DMS114 treated with DMSO at 0.1 percent for 48 hours (cell line): ENCODE results near the gene PCDHA8.
"Not testable (repeated sequence)": the region's sequence is repeated elsewhere in the genome, so short reads cannot be mapped to it uniquely, and the experiment has no call there.

ENCODE experiments used
- DNase-seq: peaks from one replicate; lab custom pipeline; 2025; ENCODE audit not compliant: unreplicated experiment; lab: John Stamatoyannopoulos, UW

Gene PCDHA8

DNA sequence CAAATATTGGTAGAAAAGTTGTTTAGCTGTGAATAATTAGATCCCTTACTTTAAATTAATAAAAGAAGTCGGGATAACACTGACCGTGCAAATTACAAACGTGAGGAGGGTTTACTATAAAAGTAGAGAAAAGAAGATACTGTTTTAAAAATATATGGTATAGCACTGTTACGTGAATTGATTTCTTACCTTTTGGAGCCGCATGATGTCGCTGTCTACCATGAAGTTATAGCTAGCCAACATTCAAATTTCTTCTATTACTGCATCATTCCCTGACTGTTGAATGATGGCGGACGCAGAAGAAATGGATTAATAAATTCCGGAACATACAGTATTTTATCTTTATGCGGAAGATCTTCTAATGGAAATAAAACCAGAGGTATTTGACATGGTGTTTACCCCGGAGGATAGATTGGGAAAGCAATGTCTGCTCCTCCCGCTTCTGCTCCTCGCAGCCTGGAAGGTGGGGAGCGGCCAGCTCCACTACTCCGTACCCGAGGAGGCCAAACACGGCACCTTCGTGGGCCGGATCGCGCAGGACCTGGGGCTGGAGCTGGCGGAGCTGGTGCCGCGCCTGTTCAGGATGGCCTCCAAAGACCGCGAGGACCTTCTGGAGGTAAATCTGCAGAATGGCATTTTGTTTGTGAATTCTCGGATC lies 13.2 kb upstream of the PCDHA8 start, which contains the start of gene PCDHA6:
TSS of gene PCDHA6 (plus strand) at position 257 of the 658 bp plus-strand sequence. CDS start at position 389, 132 bp downstream.
- no peak for DNase-seq

- no peak for DNase-seq
Measured at GRCh38 chr5:140828362-140828737, 12.6 kb upstream of the PCDHA8 start.

GRCh38 chr5:140829511-140830501 lies 11.2 kb upstream of the PCDHA8 start:
- DNase-seq: not testable (repeated sequence)

GRCh38 chr5:140833993-140834392 lies 7.0 kb upstream of the PCDHA8 start, which contains the start of gene PCDHA7:
PCDHA7 (plus strand) TSS chr5:140834269; CDS start chr5:140834384, 115 bp downstream.
- DNase-seq: no peak

DNA sequence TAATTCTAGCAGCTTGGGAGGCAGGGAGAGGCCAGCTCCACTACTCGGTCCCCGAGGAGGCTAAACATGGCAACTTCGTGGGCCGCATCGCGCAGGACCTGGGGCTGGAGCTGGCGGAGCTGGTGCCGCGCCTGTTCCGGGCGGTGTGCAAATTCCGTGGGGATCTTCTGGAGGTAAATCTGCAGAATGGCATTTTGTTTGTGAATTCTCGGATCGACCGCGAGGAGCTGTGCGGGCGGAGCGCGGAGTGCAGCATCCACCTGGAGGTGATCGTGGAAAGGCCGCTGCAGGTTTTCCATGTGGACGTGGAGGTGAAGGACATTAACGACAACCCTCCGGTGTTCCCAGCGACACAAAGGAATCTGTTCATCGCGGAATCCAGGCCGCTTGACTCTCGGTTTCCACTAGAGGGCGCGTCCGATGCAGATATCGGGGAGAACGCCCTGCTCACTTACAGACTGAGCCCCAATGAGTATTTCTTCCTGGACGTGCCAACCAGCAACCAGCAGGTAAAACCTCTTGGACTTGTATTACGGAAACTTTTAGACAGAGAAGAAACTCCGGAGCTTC lies 6.5 kb upstream of the PCDHA8 start:
- DNase-seq: not testable (repeated sequence)

- DNase-seq: no peak
Measured at GRCh38 chr5:140835622-140836510, 5.1 kb upstream of the PCDHA8 start.

- no peak for DNase-seq
Measured at GRCh38 chr5:140842798-140843733, 2.1 kb downstream of the PCDHA8 start.

- DNase-seq: not testable (repeated sequence)
Measured at GRCh38 chr5:140848139-140849102, 7.4 kb downstream of the PCDHA8 start, which contains the start of gene PCDHA9. PCDHA9 (plus strand) TSS chr5:140848382; CDS start chr5:140848496, 114 bp downstream.

- not testable (repeated sequence) for DNase-seq
Measured at GRCh38 chr5:140849831-140850634, 9.0 kb downstream of the PCDHA8 start.

- DNase-seq: no peak
Measured at GRCh38 chr5:140855772-140856674, 15.0 kb downstream of the PCDHA8 start, which contains the start of gene PCDHA10. PCDHA10 (plus strand) TSS chr5:140855897; CDS start chr5:140856049, 152 bp downstream.

- DNase-seq: no peak
Measured at GRCh38 chr5:140857177-140857986, 16.4 kb downstream of the PCDHA8 start.

GRCh38 chr5:140857987-140858240 lies 16.9 kb downstream of the PCDHA8 start:
- DNase-seq: no peak

GRCh38 chr5:140862441-140863295 lies 21.7 kb downstream of the PCDHA8 start:
- DNase-seq: no peak

DNA sequence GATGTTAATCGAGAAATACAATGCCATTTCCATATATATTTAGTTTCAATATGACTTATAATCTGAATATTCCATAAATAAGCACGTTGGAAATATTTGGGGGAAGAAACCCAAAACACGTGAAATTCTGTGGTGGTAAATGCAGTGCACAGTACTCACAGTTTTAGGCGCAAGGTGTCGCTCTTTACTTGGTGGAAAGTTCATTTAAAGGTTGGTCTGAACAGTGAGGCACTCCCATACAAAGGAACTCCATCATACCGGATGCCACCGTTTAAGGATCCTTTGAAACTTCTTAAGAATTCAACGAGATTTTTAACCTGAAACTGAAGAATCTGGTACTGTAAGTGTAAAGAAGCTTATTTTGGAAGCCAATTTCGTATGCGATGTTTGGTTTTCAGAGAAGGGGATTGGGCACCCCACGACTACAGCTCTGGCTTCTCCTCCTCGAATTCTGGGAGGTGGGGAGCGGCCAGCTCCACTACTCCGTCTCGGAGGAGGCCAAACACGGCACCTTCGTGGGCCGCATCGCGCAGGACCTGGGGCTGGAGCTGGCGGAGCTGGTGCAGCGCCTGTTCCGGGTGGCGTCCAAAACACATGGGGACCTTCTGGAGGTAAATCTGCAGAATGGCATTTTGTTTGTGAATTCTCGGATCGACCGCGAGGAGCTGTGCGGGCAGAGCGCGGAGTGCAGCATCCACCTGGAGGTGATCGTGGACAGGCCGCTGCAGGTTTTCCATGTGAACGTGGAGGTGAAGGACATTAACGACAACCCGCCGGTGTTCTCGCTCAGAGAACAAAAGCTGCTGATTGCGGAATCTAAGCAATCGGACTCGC lies 28.0 kb downstream of the PCDHA8 start, which contains the start of gene PCDHA11:
TSS of gene PCDHA11 (plus strand) at position 237 of the 834 bp plus-strand sequence. CDS start at position 384, 147 bp downstream.
- peak; percentile 85 for DNase-seq
